Gastroesophageal sphincter (tissue), 3 donors: ENCODE measurements around the gene RAB6A.
"Not testable (repeated sequence)": the region's sequence is repeated elsewhere in the genome, so short reads cannot be mapped to it uniquely, and the experiment has no call there.

Experiments used
- POLR2A ChIP-seq, 2 donors: fragments of 450-650 bp; IDR thresholded peaks; one replicate each; pipeline ENCODE4 v1.6.1; 2017; ENCODE audit warnings: antibody characterized with exemption in 2 of 2, mild to moderate bottlenecking in 2 of 2, moderate library complexity in 1 of 2
- TF ChIP-seq, protein P1 (sequence below), 4 experiments: fragments of 200-600 bp in 2 of 4; fragments of 450-650 bp in 2 of 4; sonication (generic) in 1 of 4; IDR thresholded peaks; one replicate each; pipeline ENCODE4 v1.5.1; 2017 to 2019; ENCODE audit warnings: antibody characterized with exemption in 4 of 4, mild to moderate bottlenecking in 2 of 4, moderate library complexity in 2 of 4

DNA sequence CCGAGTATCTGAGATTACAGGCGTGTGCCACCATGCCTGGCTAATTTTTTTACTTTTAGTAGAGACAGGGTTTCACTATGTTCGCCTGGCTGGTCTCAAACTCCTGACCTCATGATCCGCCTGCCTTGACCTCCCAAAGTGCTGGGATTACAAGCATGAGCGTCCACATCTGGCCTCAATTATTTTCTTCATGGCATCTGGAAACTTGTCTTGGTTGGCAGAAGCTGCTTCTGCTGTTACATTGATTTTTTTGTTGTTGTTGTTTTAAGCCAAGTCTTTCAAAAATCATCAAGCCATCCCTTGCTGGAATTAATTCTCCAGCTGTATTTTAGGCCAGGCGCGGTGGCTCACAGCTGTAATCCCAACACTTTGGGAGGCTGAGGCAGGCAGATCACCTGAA lies 27.9 kb downstream of the RAB6A start:
- TF ChIP-seq, protein P1, sequence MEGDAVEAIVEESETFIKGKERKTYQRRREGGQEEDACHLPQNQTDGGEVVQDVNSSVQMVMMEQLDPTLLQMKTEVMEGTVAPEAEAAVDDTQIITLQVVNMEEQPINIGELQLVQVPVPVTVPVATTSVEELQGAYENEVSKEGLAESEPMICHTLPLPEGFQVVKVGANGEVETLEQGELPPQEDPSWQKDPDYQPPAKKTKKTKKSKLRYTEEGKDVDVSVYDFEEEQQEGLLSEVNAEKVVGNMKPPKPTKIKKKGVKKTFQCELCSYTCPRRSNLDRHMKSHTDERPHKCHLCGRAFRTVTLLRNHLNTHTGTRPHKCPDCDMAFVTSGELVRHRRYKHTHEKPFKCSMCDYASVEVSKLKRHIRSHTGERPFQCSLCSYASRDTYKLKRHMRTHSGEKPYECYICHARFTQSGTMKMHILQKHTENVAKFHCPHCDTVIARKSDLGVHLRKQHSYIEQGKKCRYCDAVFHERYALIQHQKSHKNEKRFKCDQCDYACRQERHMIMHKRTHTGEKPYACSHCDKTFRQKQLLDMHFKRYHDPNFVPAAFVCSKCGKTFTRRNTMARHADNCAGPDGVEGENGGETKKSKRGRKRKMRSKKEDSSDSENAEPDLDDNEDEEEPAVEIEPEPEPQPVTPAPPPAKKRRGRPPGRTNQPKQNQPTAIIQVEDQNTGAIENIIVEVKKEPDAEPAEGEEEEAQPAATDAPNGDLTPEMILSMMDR (IDR thresholded peaks at IDR 0.05), result not testable (repeated sequence)
- TF ChIP-seq POLR2A (IDR thresholded peaks at IDR 0.05), result not testable (repeated sequence)
